GM23248 (cell line): ENCODE measurements around the gene ZNF326. TPM values are rescaled to one million over a fixed set of nuclear protein-coding genes. Genes with fewer than 3 reads are reported as not detected.
"Not testable (repeated sequence)": the region's sequence is repeated elsewhere in the genome, so short reads cannot be mapped to it uniquely, and the experiment has no call there.

ENCODE experiments used
- DNase-seq: peaks from one replicate; pipeline ENCODE4 v3.0.0-alpha.2; 2015
- H2AFZ ChIP-seq: fragments of 200-600 bp; sonication (generic); 2 replicates; pipeline ENCODE4 v1.6.1; 2016; ENCODE audit warnings: antibody characterized with exemption
- H3F3A ChIP-seq: fragments of 200-600 bp; sonication (generic); 2 replicates; pipeline ENCODE4 v1.6.1; 2016; ENCODE audit warnings: mild to moderate bottlenecking, antibody characterized with exemption, mixed run types; ENCODE audit not compliant: insufficient read depth
- H3K27ac ChIP-seq: fragments of 200-600 bp; sonication (generic); 2 replicates; pipeline ENCODE4 v1.5.1; 2016; ENCODE audit warnings: mild to moderate bottlenecking
- H3K27me3 ChIP-seq: fragments of 200-600 bp; sonication (generic); replicated peaks from 2 replicates; pipeline ENCODE4 v1.6.1; 2016; ENCODE audit warnings: mild to moderate bottlenecking; ENCODE audit not compliant: insufficient read depth
- H3K36me3 ChIP-seq: fragments of 200-600 bp; sonication (generic); 2 replicates; pipeline ENCODE4 v1.6.1; 2016; ENCODE audit warnings: low read depth, mild to moderate bottlenecking
- H3K4me1 ChIP-seq: fragments of 200-600 bp; sonication (generic); 2 replicates; pipeline ENCODE4 v1.6.1; 2016; ENCODE audit warnings: mild to moderate bottlenecking; ENCODE audit not compliant: insufficient read depth
- H3K4me2 ChIP-seq: fragments of 200-600 bp; sonication (generic); one replicate; pipeline ENCODE4 v1.6.1; 2016; ENCODE audit warnings: mild to moderate bottlenecking; ENCODE audit not compliant: unreplicated experiment
- H3K4me3 ChIP-seq: fragments of 200-600 bp; sonication (generic); 2 replicates; pipeline ENCODE4 v1.5.1; 2016; ENCODE audit warnings: mild to moderate bottlenecking
- H3K79me2 ChIP-seq: fragments of 200-600 bp; sonication (generic); 2 replicates; pipeline ENCODE4 v1.6.1; 2016; ENCODE audit warnings: mild to moderate bottlenecking; ENCODE audit not compliant: insufficient read depth
- H3K9ac ChIP-seq: fragments of 200-600 bp; sonication (generic); 2 replicates; pipeline ENCODE4 v1.6.1; 2016; ENCODE audit warnings: mild to moderate bottlenecking
- H3K9me2 ChIP-seq: fragments of 200-600 bp; sonication (generic); 2 replicates; pipeline ENCODE4 v1.6.1; 2016; ENCODE audit warnings: mixed run types, mild to moderate bottlenecking, moderate library complexity; ENCODE audit not compliant: insufficient read depth
- H3K9me3 ChIP-seq: fragments of 200-600 bp; sonication (generic); one replicate; pipeline ENCODE4 v1.6.1; 2017; ENCODE audit warnings: low read depth
- H4K20me1 ChIP-seq: fragments of 200-600 bp; sonication (generic); 2 replicates; pipeline ENCODE4 v1.6.0; 2016; ENCODE audit not compliant: insufficient read depth
- EZH2 ChIP-seq: fragments of 200-600 bp; sonication (generic); IDR thresholded peaks from 2 replicates; pipeline ENCODE4 v1.6.1; 2018; ENCODE audit warnings: antibody characterized with exemption, mild to moderate bottlenecking; ENCODE audit not compliant: insufficient read depth, poor library complexity, severe bottlenecking
- EZH2phosphoT487 ChIP-seq: fragments of 200-600 bp; sonication (generic); IDR thresholded peaks from 2 replicates; pipeline ENCODE4 v1.6.1; 2018; ENCODE audit warnings: antibody characterized with exemption, moderate library complexity, mild to moderate bottlenecking, low read depth; ENCODE audit not compliant: insufficient read depth
- WGBS, 2 experiments: methylation state at CpG; one replicate each; pipeline ENCODE4 v1.1.6; 2015 to 2017; ENCODE audit warnings: low lambda C conversion rate in 2 of 2, low coverage in 1 of 2; ENCODE audit errors: missing lambda C conversion rate in 2 of 2; 5-methylcytosine and 5-hydroxymethylcytosine counted together
- in situ Hi-C: fragments of 300-500 bp; cut with MboI; formaldehyde crosslinking; loops from 2 replicates; pipeline ENCODE4 v1.15.0; 2020
- polyA plus RNA-seq: library from polyadenylated mRNA; unstranded; fragments of >200 nt; fragmentation: Nextera tagmentation; extraction: Ambion mirVana; gene quantifications from 2 replicates; pipeline ENCODE4 v1.2.1, GENCODE V29; 2016
- total RNA-seq: library from RNA; depleted of rRNA; stranded (reverse); fragments of >200 nt; shearing (Covaris generic); gene quantifications from 2 replicates; pipeline ENCODE4 v1.2.3, GENCODE V29; 2014

Gene ZNF326
- total and polyA plus RNA-seq, 2 experiments from 2014 or later = 5.2 to 17.7 TPM

DNA sequence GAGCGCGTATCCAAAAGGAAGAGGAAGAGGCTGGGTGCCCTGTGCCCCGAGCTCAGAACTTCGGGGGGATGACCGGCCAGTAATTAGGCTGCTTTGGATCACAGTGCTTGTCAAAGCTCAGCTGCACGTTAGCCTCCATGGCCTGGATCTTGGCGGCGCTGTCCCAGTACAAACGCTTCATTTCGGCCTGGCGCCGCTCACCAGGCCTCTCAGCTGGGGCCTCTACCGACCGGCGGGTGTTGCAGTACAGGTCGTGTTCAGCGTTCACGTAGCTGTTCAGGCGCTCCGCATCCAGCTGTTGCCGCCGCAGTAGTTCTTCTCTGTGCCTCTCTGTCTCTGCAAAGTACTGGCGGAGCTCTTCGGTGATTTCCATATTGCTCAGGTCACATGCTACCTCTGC is 1.4 kb upstream of the ZNF326 start:
- Histone ChIP-seq H4K20me1 (no peaks in the 10 kb centered on the region; the same call in 1 of the 2 replicates), H3K36me3 (0 out of 2 replicates have a peak, but pooled peaks cover 2% of the 10 kb centered on the region), H3K27me3 (no peaks in the 10 kb centered on the region), H3F3A (peaks cover 8% of the 10 kb centered on the region; the same call in 1 of the 2 replicates), H3K27ac (no peak overlapping the region), H3K4me1 (peaks cover 24% of the 10 kb centered on the region), H3K9me2 (no peaks in the 10 kb centered on the region), H2AFZ (no peak overlapping the region), H3K79me2 (peaks cover 34% of the 10 kb centered on the region), H3K4me3 (no peak overlapping the region), H3K9ac (no peak overlapping the region), H3K9me3 (no peaks in the 10 kb centered on the region), H3K4me2 (no peak overlapping the region)
- WGBS, 2 experiments = 94% methylated on average over 21 to 24 of the region's 24 CpGs
- TF ChIP-seq EZH2phosphoT487 (no peak), EZH2 (no peak)
- no peak for DNase-seq
- in situ Hi-C loops = loop anchor here (25.0 kb wide), 1 partner anchor 356 kb away; the partner anchor contains the start of gene LRRC8C

- in situ Hi-C loops = loop anchor here (25.0 kb wide), 1 partner anchor 357 kb away; the partner anchor contains the start of gene LRRC8C
- Histone ChIP-seq H3K27ac (peak overlapping the region; percentile 89), H4K20me1 (no peaks in the 10 kb centered on the region; the same call in 1 of the 2 replicates), H3K27me3 (no peaks in the 10 kb centered on the region), H3K4me1 (peaks cover 32% of the 10 kb centered on the region), H3K4me2 (peak overlapping the region; percentile 85), H3K9me3 (no peaks in the 10 kb centered on the region), H3K9ac (peak overlapping the region; percentile 96), H2AFZ (peak overlapping the region; percentile 80), H3K4me3 (peak overlapping the region; percentile 94), H3K9me2 (no peaks in the 10 kb centered on the region), H3K36me3 (0 out of 2 replicates have a peak, but pooled peaks cover 7% of the 10 kb centered on the region), H3F3A (peaks cover 10% of the 10 kb centered on the region; the same call in 1 of the 2 replicates), H3K79me2 (peaks cover 42% of the 10 kb centered on the region)
- 61 to 63% methylated on average over 16 of the region's 16 CpGs for WGBS, 2 experiments
- TF ChIP-seq EZH2phosphoT487 (no peak), EZH2 (no peak)
- no peak for DNase-seq
These were observed 592 bp upstream of the ZNF326 start for GRCh38 chr1:89994231-89994804.

- Histone ChIP-seq H4K20me1 (peaks cover 4% of the 10 kb centered on the region), H3F3A (peaks cover 10% of the 10 kb centered on the region; the same call in 1 of the 2 replicates), H3K9me2 (no peaks in the 10 kb centered on the region), H3K9ac (peak overlapping the region; percentile 96), H3K36me3 (0 out of 2 replicates have a peak, but pooled peaks cover 7% of the 10 kb centered on the region), H3K4me1 (peaks cover 35% of the 10 kb centered on the region), H3K9me3 (no peaks in the 10 kb centered on the region), H3K79me2 (peaks cover 57% of the 10 kb centered on the region), H3K27ac (peak overlapping the region; percentile 89), H3K4me2 (peak overlapping the region; percentile 95), H3K27me3 (no peaks in the 10 kb centered on the region), H2AFZ (peak overlapping the region; percentile 80), H3K4me3 (peak overlapping the region; percentile 94)
- DNase-seq = peak; percentile 48
- WGBS, 2 experiments = 0 to 2% methylated on average over 15 of the region's 15 CpGs
- TF ChIP-seq EZH2phosphoT487 (no peak), EZH2 (no peak)
- in situ Hi-C loops = loop anchor here (25.0 kb wide), 1 partner anchor 359 kb away; the partner anchor contains the start of gene LRRC8C
These were observed 914 bp downstream of the ZNF326 start for GRCh38 chr1:89995598-89996449.

GRCh38 chr1:89996450-89997110 is 1.7 kb downstream of the ZNF326 start:
- Histone ChIP-seq H3K36me3 (0 out of 2 replicates have a peak, but pooled peaks cover 7% of the 10 kb centered on the region), H3K79me2 (peaks cover 64% of the 10 kb centered on the region), H3K9ac (peak overlapping the region; percentile 96), H4K20me1 (peaks cover 4% of the 10 kb centered on the region), H3K4me2 (peak overlapping the region; percentile 95), H3K27ac (peak overlapping the region; percentile 89; the same call in 1 of the 2 replicates), H3K9me2 (no peaks in the 10 kb centered on the region), H3K4me1 (peaks cover 35% of the 10 kb centered on the region), H2AFZ (no peak overlapping the region), H3K27me3 (no peaks in the 10 kb centered on the region), H3K4me3 (peak overlapping the region; percentile 94), H3K9me3 (no peaks in the 10 kb centered on the region), H3F3A (peaks cover 10% of the 10 kb centered on the region; the same call in 1 of the 2 replicates)
- TF ChIP-seq EZH2phosphoT487 = no peak
- no peak for TF ChIP-seq EZH2
- in situ Hi-C loops = loop anchor here (25.0 kb wide), 1 partner anchor 359 kb away; the partner anchor contains the start of gene LRRC8C
- no peak for DNase-seq
- WGBS, 2 experiments = 44 to 46% methylated on average over 9 of the region's 9 CpGs

DNA sequence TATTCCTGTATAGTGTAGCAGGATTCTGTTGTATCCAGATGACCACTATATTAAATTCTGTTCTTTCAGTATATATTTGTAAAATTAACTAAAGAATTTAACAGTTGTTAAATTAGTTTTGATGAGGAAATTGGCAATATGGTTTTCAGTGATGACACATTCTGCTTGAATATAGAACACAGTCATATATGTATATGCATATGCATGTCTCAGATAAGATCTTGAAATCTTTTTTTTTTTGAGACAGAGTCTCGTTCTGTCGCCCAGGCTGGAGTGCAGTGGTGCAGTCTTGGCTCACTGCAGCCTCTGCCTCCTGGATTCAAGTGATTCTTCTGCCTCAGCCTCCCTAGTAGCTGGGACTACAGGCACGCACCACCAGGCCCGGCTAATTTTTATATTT is 2.2 kb downstream of the ZNF326 start:
- H3K9ac ChIP-seq, H3K9me2 ChIP-seq, H3K27ac ChIP-seq, H3K27me3 ChIP-seq, H3K36me3 ChIP-seq, H2AFZ ChIP-seq, H3K9me3 ChIP-seq, H4K20me1 ChIP-seq, DNase-seq: not testable (repeated sequence)
- WGBS, 2 experiments = 76 to 91% methylated on average over 4 of the region's 4 CpGs
- peaks cover 35% of the 10 kb centered on the region for H3K4me1 ChIP-seq
- H3F3A ChIP-seq = peaks cover 10% of the 10 kb centered on the region; the same call in 1 of the 2 replicates
- peak overlapping the region; percentile 94 for H3K4me3 ChIP-seq
- peaks cover 70% of the 10 kb centered on the region for H3K79me2 ChIP-seq
- H3K4me2 ChIP-seq = peak overlapping the region; percentile 95
- in situ Hi-C loops = loop anchor here (25.0 kb wide), 1 partner anchor 360 kb away; the partner anchor contains the start of gene LRRC8C
